ENCODE data around the gene ATIC. TPM values are rescaled to one million over a fixed set of nuclear protein-coding genes. Genes with fewer than 3 reads are reported as not detected.

Gene ATIC
- total RNA-seq, 1 experiment from 2014 or later, result 173 TPM

DNA sequence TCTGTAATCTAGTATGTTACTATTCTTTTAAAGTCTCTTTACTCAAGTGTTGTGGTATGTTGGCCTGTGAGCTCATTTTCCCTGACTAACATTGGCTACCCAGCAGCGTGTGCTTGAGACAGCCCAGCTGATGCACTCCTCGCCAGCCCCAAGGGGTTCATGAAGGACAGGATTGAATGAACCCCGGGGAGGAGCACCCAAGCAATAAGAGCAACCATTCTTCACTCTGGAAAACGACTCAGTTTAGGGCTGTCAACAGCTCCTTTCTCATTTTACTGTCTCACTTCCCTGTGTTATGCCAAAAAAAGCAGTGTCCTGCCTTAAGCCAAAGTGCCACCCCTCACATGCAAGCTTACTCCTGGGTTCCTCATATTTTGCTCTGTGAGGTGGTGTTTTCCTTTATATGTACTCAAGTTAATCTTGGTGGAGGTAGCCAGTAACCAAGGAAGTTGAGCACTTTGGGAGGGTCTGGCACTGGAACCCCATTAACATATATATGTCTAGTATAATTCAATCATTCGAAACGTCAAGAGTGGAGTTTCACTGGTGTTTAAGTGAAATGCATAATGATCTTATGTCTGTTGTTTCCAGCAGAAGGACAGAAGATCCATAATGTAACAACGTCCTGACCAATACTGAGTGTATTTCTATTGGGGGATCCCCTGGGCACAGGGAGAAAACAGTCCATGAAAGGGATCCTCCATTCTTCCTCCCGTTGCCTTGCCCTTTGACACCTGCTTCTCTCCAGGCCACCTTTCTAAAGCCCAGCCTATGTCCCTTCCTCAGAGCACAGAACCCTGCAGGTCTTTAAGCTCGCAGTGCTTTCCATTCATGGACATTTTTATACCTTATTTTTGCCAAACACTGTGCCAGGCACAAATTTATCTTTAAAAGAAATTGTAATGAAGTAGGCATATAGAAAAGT lies 43.2 kb downstream of the ATIC start:
- no TSS peak for BruUV-seq (replicated peaks)
- Histone ChIP-seq H3K9ac (ENCODE audit: low read length) (no peak overlapping the region), H3K27me3 (ENCODE audit: insufficient read depth, low read length) (no peaks in the 10 kb centered on the region), H3K9me3 (ENCODE audit: control insufficient read depth in 1 of 2, insufficient read depth in 1 of 2, low read depth in 1 of 2, low read length in 2 of 2) (no peaks in the 10 kb centered on the region), H3K4me2 (ENCODE audit: low read length) (no peak overlapping the region), H3K4me1 (ENCODE audit: control insufficient read depth in 1 of 2, insufficient read depth in 2 of 2, low read length in 2 of 2) (no peaks in the 10 kb centered on the region), H3K79me2 (ENCODE audit: insufficient read depth, low read length) (no peaks in the 10 kb centered on the region), H3K9me2 (ENCODE audit: insufficient read depth) (no peaks in the 10 kb centered on the region), H3K4me3 (replicated peaks in 1 of 2; ENCODE audit: low read depth in 1 of 2, low read length in 2 of 2) (no peak overlapping the region), H2AFZ (ENCODE audit: low read depth, low read length, poor library complexity, severe bottlenecking) (no peak overlapping the region), H3K36me3 (ENCODE audit: control insufficient read depth in 1 of 2, insufficient read depth in 2 of 2, low read length in 2 of 2) (peaks cover 0 to 4% of the 10 kb centered on the region in 2 experiments; a peak in 1 of 4 replicates), H3K27ac (ENCODE audit: low read depth, low read length) (no peak overlapping the region), H4K20me1 (ENCODE audit: insufficient read depth) (no peaks in the 10 kb centered on the region)
- ChIA-PET RAD21 (ENCODE audit: low non-redundant PET in 1 of 2, low total read pairs in 2 of 2, uncharacterized antibody in 2 of 2, unreplicated experiment in 2 of 2) (no interaction called here), CTCF (no interaction called here), POLR2A (no interaction called here)
- ATAC-seq (no peak), DNase-seq (ENCODE audit: low read depth, low spot score) (no peak)
- intact Hi-C loops (cut with micrococcal nuclease), result no loop called here
- TF ChIP-seq RAD21 (IDR thresholded peaks at IDR 0.05; ENCODE audit: low read depth) (no peak), ATF3 (IDR thresholded peaks at IDR 0.05) (no peak), EZH2 (IDR thresholded peaks at IDR 0.05) (no peak), ZNF274 (IDR thresholded peaks at IDR 0.05; ENCODE audit: low read depth, low read length) (no peak), POLR2A (IDR thresholded peaks at IDR 0.05; ENCODE audit: borderline replicate concordance, extremely low read depth, insufficient read depth, insufficient read length) (no peak), JUND (IDR thresholded peaks at IDR 0.05) (no peak), CBX3 (IDR thresholded peaks at IDR 0.05; ENCODE audit: low read depth) (no peak), POLR2AphosphoS5 (IDR thresholded peaks at IDR 0.05; ENCODE audit: low read depth, low read length) (no peak), FOSL1 (IDR thresholded peaks at IDR 0.05; ENCODE audit: low read depth) (no peak), ZFX (IDR thresholded peaks at IDR 0.05) (no peak)
- TF ChIP-seq, protein P1, sequence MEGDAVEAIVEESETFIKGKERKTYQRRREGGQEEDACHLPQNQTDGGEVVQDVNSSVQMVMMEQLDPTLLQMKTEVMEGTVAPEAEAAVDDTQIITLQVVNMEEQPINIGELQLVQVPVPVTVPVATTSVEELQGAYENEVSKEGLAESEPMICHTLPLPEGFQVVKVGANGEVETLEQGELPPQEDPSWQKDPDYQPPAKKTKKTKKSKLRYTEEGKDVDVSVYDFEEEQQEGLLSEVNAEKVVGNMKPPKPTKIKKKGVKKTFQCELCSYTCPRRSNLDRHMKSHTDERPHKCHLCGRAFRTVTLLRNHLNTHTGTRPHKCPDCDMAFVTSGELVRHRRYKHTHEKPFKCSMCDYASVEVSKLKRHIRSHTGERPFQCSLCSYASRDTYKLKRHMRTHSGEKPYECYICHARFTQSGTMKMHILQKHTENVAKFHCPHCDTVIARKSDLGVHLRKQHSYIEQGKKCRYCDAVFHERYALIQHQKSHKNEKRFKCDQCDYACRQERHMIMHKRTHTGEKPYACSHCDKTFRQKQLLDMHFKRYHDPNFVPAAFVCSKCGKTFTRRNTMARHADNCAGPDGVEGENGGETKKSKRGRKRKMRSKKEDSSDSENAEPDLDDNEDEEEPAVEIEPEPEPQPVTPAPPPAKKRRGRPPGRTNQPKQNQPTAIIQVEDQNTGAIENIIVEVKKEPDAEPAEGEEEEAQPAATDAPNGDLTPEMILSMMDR (IDR thresholded peaks at IDR 0.05 in 2 of 3, conservative IDR thresholded peaks at IDR 0.05 in 1 of 3; ENCODE audit: borderline replicate concordance in 1 of 3, insufficient read depth in 1 of 3, low read depth in 2 of 3, low read length in 2 of 3), result no peak

Data from HCT116 (cell line).